Smooth muscle cell of the brain vasculature (primary cell): Measurements from ENCODE around the gene KCNQ1.

Experiments
- DNase-seq: peaks from one replicate; pipeline ENCODE4 v3.0.0-alpha.2; 2012; ENCODE audit warnings: low read depth, low spot score

KCNQ1 gene

GRCh38 chr11:2549876-2550605, 105.2 kb downstream of the KCNQ1 start:
- DNase-seq = no peak

DNA sequence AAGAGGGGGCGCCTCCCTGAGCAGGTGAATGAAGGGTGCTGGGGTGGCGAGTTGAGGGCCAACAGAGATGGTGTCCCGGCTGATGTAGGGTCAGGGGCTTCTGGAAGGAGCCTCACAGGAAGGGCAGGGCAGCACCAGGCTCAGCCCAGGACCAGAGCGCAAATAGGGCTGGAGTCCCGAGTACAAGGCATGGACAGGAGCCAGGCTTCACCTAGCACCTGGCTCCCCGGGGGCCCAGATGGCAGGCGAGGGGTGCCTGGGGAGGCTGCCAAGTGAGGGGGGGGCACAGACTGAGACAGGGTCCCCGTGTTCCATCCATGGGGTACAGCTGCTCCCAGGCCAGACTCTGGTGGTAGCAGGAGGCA, 105.8 kb downstream of the KCNQ1 start:
- no peak for DNase-seq

- DNase-seq = no peak
These were observed 106.3 kb downstream of the KCNQ1 start for GRCh38 chr11:2551131-2551530.

GRCh38 chr11:2552210-2552609, 107.4 kb downstream of the KCNQ1 start:
- no peak for DNase-seq

GRCh38 chr11:2553198-2553597, 108.4 kb downstream of the KCNQ1 start:
- DNase-seq = no peak

- DNase-seq = no peak
These were observed 109.1 kb downstream of the KCNQ1 start for GRCh38 chr11:2553886-2554285.

GRCh38 chr11:2554338-2555207, 109.8 kb downstream of the KCNQ1 start:
- no peak for DNase-seq

GRCh38 chr11:2555336-2555735, 110.5 kb downstream of the KCNQ1 start:
- no peak for DNase-seq

- DNase-seq = no peak
These were observed 111.1 kb downstream of the KCNQ1 start for GRCh38 chr11:2555891-2556290.

- DNase-seq = no peak
These were observed 112.6 kb downstream of the KCNQ1 start for GRCh38 chr11:2557381-2557780.

GRCh38 chr11:2558397-2558796, 113.6 kb downstream of the KCNQ1 start:
- DNase-seq = no peak

GRCh38 chr11:2558861-2559526, 114.2 kb downstream of the KCNQ1 start:
- no peak for DNase-seq

DNA sequence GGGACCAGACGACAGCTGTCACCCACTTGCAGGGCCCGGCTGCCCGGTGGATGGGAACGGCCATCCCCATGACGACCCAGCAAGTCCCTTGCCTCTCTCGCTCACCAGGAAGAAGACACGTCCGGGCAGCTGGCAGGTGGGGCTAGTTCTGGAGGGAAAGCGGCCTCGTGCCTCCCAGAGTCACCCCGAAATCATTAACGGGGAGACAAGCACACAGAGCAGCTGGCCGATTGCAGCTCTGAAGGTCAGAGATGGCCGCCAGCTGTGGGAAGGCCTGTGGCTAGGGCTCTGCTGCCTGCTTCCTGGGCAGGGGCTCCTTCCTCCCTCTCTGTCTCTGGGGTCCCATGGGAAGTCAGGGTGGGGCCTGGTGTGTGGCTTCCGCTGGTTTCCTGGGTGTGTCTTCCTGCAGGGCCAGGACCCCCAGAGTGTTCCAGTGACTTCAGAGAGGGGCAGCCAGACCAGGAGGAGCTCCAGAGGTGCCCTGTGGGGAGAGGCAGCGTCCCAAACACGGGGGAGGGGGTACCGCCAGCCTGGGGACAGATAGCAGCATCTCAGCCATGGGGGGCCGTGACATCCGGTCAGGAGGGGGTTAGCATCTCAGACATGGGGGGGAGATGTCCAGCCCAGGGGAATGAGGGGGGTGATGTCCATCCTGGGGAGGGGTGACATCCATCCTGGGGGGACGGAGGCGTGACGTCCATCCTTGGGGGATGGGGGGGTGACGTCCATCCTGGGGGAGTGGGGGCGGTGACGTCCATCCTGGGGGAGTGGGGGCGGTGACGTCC, 114.9 kb downstream of the KCNQ1 start:
- DNase-seq = no peak

- DNase-seq = no peak
These were observed 117.1 kb downstream of the KCNQ1 start for GRCh38 chr11:2561696-2562581.

- no peak for DNase-seq
These were observed 118.0 kb downstream of the KCNQ1 start for GRCh38 chr11:2562890-2563212.

- DNase-seq = no peak
These were observed 118.6 kb downstream of the KCNQ1 start for GRCh38 chr11:2563213-2564007.

GRCh38 chr11:2564008-2564530, 119.3 kb downstream of the KCNQ1 start:
- no peak for DNase-seq

DNA sequence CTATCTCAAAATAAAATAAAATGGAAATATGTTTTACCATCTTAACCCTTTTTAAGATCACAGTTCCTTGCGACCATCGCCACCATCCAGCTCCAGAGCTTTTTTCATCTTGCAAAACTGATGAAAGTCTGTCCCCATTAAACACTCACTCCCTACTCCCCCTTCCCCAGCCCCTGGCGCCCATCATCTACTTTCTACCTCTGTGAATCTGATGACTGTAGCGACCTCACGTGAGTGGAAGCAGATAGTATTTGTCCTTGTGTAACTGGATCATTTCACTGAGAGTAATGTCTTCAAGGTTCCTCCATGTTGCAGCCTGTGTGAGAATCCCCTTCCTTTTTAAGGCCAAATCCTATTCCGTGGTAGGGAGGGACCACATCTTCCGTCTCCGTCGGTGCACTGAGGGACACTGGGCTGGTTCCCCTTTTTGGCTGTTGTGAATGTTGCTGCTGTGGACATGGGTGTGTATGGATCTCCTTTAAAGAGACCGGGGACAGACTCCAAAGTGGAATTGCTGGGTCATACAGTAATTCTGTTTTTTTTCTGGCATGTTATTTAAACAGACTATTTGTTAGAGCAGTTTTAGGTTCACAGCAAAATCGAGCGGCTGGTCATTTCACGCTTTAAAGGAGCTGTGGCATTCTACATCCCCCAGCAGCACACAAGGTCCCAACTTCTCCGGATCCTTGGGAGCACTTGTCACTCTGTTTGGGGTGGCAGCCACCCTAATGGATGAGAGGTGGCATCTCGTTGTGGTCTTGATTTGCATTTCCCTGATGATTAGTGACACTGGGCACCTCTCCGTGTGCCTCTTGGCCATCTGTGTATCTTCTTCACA, 120.0 kb downstream of the KCNQ1 start:
- DNase-seq = no peak
